IgD-negative memory B cell (primary cell): ENCODE measurements around the gene GMPR2. TPM values are rescaled to one million over a fixed set of nuclear protein-coding genes. Genes with fewer than 3 reads are reported as not detected.

Experiments
- H3K27ac Mint-ChIP-seq, 3 donors: one replicate each; pipeline ENCODE4 v1.8.0; 2020 to 2022; ENCODE audit warnings: mild to moderate bottlenecking in 3 of 3, mixed read lengths in 3 of 3, moderate library complexity in 1 of 3
- H3K27me3 Mint-ChIP-seq: one replicate; pipeline ENCODE4 v1.8.0; 2021; ENCODE audit warnings: mixed read lengths
- H3K36me3 Mint-ChIP-seq: one replicate; pipeline ENCODE4 v1.8.0; 2020; ENCODE audit warnings: mild to moderate bottlenecking, mixed read lengths
- H3K4me1 Mint-ChIP-seq, 3 donors: one replicate each; pipeline ENCODE4 v1.8.0; 2020 to 2022; ENCODE audit warnings: mixed read lengths in 3 of 3, mild to moderate bottlenecking in 1 of 3
- H3K4me3 Mint-ChIP-seq, 4 donors: one replicate each; pipeline ENCODE4 v1.8.0; 2020 to 2022; ENCODE audit warnings: mild to moderate bottlenecking in 4 of 4, mixed read lengths in 4 of 4, moderate library complexity in 3 of 4
- H3K9me3 Mint-ChIP-seq, 3 donors: one replicate each; pipeline ENCODE4 v1.8.0; 2020 to 2021; ENCODE audit warnings: mixed read lengths in 3 of 3, mild to moderate bottlenecking in 1 of 3
- polyA plus RNA-seq: library from polyadenylated mRNA; unstranded; fragments of 300-500 nt; fragmentation: Illumina TruSeq; gene quantifications from one replicate; pipeline ENCODE4 v1.2.3, GENCODE V29; 2021

GMPR2 gene
- polyA plus RNA-seq, 1 donor from 2014 or later = 64.1 TPM

DNA sequence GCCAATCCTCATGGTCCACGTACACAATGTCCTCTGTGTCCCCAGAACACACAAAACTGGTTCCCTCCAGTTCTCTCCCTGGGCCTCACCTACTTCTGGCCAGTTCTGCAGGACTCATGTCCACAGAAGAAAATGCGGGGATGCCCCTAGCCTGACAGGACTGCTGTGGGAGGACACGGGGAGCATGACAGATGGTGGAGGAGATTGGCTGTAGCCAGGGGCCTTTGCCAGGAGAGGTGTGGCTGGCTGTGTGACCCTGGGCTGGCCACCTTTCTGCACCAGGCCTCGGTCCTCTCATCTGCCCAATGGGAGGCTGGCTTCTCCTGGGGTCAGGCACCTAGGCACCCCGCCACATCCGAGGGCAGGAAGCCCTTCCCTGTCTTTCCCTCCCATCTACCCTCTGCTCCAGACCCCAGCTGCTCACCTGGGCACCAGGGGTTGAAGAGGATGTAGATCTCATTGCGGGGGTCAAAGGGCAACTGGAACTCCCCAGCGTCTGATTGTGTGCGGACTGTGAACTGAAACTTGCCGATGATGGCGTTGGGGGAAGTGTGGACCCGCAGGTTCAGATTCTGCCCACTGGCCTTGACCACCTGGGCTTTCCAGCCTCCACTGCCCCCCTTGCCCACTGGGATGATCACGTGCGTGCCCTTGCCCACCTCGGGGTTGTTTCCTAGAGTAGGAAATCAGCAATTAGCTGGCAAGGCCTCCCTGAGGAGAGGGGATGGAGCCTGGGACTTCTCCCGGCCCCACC, 27.5 kb downstream of the GMPR2 start:
- H3K4me3 Mint-ChIP-seq = no peak overlapping the region
- no peak overlapping the region for H3K27ac Mint-ChIP-seq
- H3K4me1 Mint-ChIP-seq = peaks cover 0 to 2% (median 0%) of the 10 kb centered on the region in 3 donors
- no peaks in the 10 kb centered on the region for H3K9me3 Mint-ChIP-seq
- H3K27me3 Mint-ChIP-seq = no peaks in the 10 kb centered on the region
- H3K36me3 Mint-ChIP-seq = peaks cover 3% of the 10 kb centered on the region

GRCh38 chr14:24260780-24261157, 28.0 kb downstream of the GMPR2 start:
- H3K27ac Mint-ChIP-seq = no peak overlapping the region
- peaks cover 0 to 2% (median 0%) of the 10 kb centered on the region in 3 donors for H3K4me1 Mint-ChIP-seq
- H3K27me3 Mint-ChIP-seq = no peaks in the 10 kb centered on the region
- H3K9me3 Mint-ChIP-seq = no peaks in the 10 kb centered on the region
- peaks cover 3% of the 10 kb centered on the region for H3K36me3 Mint-ChIP-seq
- no peak overlapping the region for H3K4me3 Mint-ChIP-seq

GRCh38 chr14:24261256-24261968, 28.7 kb downstream of the GMPR2 start:
- H3K9me3 Mint-ChIP-seq = no peaks in the 10 kb centered on the region
- no peak overlapping the region for H3K27ac Mint-ChIP-seq
- H3K36me3 Mint-ChIP-seq = peaks cover 5% of the 10 kb centered on the region
- no peak overlapping the region for H3K4me3 Mint-ChIP-seq
- no peaks in the 10 kb centered on the region for H3K27me3 Mint-ChIP-seq
- H3K4me1 Mint-ChIP-seq = peaks cover 0 to 2% (median 0%) of the 10 kb centered on the region in 3 donors

DNA sequence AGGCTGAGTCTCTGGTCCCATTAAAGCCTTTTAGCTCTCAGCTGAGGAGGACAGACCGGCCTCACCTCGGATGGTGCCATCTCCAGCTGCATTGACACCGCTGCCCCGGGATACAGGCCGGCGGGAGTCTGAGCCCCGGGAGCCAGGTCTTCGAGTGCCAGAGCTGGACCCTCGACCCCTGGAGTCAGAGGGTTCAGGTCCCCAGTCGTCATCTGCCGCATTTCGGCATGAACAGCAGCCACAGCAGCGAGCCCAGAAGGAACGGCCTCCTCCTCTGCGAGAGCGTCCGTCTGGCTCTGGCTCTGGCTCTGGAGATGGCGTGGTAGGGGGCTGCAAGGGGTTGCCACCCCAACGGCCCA, 29.2 kb downstream of the GMPR2 start:
- Mint-ChIP-seq H3K27me3 (no peaks in the 10 kb centered on the region), H3K4me3 (no peak overlapping the region), H3K4me1 (peaks cover 0 to 4% (median 0%) of the 10 kb centered on the region in 3 donors), H3K36me3 (peaks cover 10% of the 10 kb centered on the region), H3K9me3 (no peaks in the 10 kb centered on the region), H3K27ac (no peak overlapping the region)

DNA sequence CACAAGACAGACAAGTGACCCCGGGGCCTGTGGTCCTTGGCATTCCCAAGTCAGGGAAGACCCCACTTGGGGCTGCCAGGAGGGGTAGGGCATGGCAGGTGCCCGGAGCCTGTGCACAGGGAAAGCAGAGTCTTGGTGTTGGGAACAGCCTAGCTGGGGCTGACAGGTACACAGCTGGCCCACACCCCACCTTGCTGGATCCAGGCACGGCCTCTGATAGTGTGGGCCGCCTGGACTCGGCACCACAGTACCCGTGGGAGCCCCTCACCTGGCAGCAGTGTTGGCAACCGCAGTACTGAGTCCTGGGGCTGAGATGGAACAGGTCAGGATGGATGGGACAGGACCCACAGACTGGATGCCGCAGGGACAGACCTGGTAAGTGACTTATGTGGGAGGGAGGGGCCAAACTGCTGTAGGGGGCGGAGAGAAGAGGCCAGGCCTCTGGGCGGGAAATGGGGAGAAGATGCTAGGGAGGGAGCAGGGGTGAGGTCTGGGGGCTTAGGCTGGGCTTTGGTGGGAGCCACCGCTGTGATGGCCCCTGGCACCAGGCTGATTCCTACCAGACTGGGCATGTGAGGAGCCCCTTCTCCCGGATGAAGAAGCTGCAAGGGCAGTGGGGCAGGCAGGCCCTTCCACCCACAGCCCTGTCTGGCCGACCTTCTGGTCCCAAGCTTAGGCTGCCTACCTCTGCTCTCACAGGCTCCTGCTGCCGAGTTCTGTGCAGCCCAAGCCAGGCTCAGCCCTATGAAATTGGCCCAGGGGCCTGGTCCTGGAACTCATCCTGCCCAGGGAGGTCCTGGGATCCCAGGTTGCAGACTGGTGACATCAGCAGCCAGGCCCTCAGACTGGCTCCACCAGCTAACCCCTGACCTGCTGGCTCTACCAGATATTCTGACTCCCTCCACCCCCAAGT, 30.3 kb downstream of the GMPR2 start, which contains the start of gene TGM1:
TSS of gene TGM1 (minus strand) at position 357 of the 913 bp plus-strand sequence. CDS start 825 bp downstream, outside the sequence.
- Mint-ChIP-seq H3K27ac (peak within 1 kb of the TSS in 1 of 3 donors; percentile 43), H3K4me1 (peaks cover 0 to 4% (median 2%) of the 10 kb centered on the region in 3 donors), H3K27me3 (no peaks in the 10 kb centered on the region), H3K4me3 (no peak within 1 kb of the TSS), H3K9me3 (no peaks in the 10 kb centered on the region), H3K36me3 (peaks cover 10% of the 10 kb centered on the region)

DNA sequence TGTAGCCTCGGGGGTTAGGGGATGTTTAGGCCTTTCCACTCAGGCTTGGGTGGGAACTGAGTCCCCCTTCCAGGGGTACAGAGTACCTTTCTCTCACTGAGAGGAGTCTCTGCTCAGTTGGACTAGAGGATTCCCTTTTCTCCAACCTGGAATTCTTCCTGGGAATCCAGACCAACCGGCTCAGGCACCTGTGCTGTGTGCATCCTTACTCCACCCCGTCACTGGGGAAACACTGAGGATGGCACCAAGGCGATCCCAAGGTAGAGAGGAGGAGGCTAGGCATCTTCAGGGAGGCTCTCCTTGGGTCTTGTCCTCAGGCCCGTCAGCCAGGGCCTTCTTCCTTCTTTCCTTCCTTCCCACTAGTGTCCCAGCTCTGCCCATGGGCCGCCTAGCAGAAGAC, 31.1 kb downstream of the GMPR2 start:
- peaks cover 10% of the 10 kb centered on the region for H3K36me3 Mint-ChIP-seq
- no peaks in the 10 kb centered on the region for H3K27me3 Mint-ChIP-seq
- H3K27ac Mint-ChIP-seq = peak overlapping the region in 1 of 3 donors; percentile 43
- peaks cover 0 to 3% (median 2%) of the 10 kb centered on the region in 3 donors for H3K4me1 Mint-ChIP-seq
- H3K9me3 Mint-ChIP-seq = no peaks in the 10 kb centered on the region
- no peak overlapping the region for H3K4me3 Mint-ChIP-seq

- H3K27me3 Mint-ChIP-seq = no peaks in the 10 kb centered on the region
- no peak overlapping the region for H3K27ac Mint-ChIP-seq
- H3K36me3 Mint-ChIP-seq = peaks cover 10% of the 10 kb centered on the region
- H3K9me3 Mint-ChIP-seq = no peaks in the 10 kb centered on the region
- peaks cover 0 to 3% (median 2%) of the 10 kb centered on the region in 3 donors for H3K4me1 Mint-ChIP-seq
- H3K4me3 Mint-ChIP-seq = no peak overlapping the region
Measured at GRCh38 chr14:24264298-24264697, 31.6 kb downstream of the GMPR2 start.

DNA sequence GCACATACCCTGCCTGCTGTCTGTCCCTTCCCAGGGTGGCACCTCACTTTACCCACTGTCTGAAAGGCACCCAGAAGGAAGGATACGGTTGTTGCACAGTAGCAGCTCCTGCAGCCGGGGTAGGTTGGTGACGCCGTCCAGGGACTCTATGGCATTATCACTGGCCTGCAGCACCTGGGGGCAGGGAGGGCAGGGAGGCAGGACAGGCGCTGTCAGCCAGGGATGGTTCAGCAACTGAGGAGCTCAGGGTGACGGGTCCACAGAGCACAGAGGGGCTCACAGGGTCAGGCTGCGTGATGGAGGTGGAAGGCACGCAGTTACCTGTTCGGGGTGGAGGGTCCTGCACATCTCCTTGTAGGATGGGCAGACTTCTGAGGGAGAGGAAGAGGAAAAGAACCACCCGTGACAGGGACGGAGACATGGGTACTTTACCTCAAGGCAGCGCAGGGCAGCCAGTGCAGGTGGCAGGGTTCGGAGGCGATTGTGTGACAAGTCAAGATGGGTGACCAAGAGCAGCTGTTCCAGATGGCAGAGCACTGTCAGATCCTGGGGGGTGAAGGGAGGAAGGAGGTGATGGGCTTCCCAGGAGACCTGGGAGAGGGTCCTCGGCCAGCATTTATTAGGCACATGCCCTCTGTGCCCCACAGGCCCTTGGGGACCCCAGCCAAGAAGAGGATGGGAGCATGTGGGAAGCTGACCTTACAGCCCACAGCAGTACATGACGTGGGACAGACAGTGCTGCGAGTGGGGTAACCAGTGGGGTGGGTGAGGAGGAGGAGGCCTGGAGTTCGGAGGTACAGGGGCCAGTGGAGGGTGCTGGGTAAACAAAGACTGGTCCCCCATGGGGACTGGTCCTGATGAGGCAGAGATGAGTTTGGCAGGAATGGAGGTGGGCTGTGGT, 33.9 kb downstream of the GMPR2 start:
- no peaks in the 10 kb centered on the region for H3K27me3 Mint-ChIP-seq
- H3K4me3 Mint-ChIP-seq = peak overlapping the region in 1 of 4 donors; percentile 22
- H3K4me1 Mint-ChIP-seq = peaks cover 5 to 8% (median 6%) of the 10 kb centered on the region in 3 donors
- peaks cover 10% of the 10 kb centered on the region for H3K36me3 Mint-ChIP-seq
- H3K9me3 Mint-ChIP-seq = no peaks in the 10 kb centered on the region
- no peak overlapping the region for H3K27ac Mint-ChIP-seq

DNA sequence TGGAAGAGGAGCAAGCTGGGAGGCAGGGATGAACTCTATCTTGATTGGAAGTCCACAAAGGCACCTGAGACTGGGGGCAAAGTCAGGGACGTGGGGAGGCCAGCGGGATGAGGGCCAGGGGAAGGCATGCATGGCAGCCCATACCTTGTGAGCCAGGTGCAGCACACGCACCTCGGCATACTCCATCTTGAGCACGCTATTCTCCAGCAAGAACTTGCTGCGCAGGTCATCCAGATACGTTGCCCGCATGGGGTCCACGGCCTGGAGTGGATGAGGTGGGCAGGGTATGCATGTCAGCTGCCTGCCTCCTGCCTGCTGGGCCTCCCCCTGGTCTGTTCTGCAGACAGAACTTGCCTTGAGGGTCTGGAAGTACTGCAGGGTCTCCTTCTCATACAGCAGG, 34.8 kb downstream of the GMPR2 start:
- H3K27ac Mint-ChIP-seq = no peak overlapping the region

GRCh38 chr14:24268225-24268624, 35.5 kb downstream of the GMPR2 start:
- Mint-ChIP-seq H3K4me3 (peak overlapping the region in 1 of 4 donors; percentile 8), H3K9me3 (no peaks in the 10 kb centered on the region), H3K27ac (no peak overlapping the region), H3K36me3 (peaks cover 7% of the 10 kb centered on the region), H3K27me3 (no peaks in the 10 kb centered on the region), H3K4me1 (peaks cover 11 to 21% (median 20%) of the 10 kb centered on the region in 3 donors)

More for the DNA sequence above, 34.8 kb downstream of the GMPR2 start:
- no peaks in the 10 kb centered on the region for H3K9me3 Mint-ChIP-seq
- peaks cover 9% of the 10 kb centered on the region for H3K36me3 Mint-ChIP-seq
- H3K27me3 Mint-ChIP-seq = no peaks in the 10 kb centered on the region
- H3K4me3 Mint-ChIP-seq = peak overlapping the region in 1 of 4 donors; percentile 22
- peaks cover 11 to 16% (median 16%) of the 10 kb centered on the region in 3 donors for H3K4me1 Mint-ChIP-seq

- Mint-ChIP-seq H3K4me3 (peak overlapping the region in 1 of 4 donors; percentile 96), H3K27me3 (no peaks in the 10 kb centered on the region), H3K27ac (peak overlapping the region in 1 of 3 donors; percentile 30), H3K36me3 (peaks cover 7% of the 10 kb centered on the region), H3K4me1 (peaks cover 19 to 31% (median 30%) of the 10 kb centered on the region in 3 donors), H3K9me3 (no peaks in the 10 kb centered on the region)
Measured at GRCh38 chr14:24269368-24269767, 36.6 kb downstream of the GMPR2 start.

DNA sequence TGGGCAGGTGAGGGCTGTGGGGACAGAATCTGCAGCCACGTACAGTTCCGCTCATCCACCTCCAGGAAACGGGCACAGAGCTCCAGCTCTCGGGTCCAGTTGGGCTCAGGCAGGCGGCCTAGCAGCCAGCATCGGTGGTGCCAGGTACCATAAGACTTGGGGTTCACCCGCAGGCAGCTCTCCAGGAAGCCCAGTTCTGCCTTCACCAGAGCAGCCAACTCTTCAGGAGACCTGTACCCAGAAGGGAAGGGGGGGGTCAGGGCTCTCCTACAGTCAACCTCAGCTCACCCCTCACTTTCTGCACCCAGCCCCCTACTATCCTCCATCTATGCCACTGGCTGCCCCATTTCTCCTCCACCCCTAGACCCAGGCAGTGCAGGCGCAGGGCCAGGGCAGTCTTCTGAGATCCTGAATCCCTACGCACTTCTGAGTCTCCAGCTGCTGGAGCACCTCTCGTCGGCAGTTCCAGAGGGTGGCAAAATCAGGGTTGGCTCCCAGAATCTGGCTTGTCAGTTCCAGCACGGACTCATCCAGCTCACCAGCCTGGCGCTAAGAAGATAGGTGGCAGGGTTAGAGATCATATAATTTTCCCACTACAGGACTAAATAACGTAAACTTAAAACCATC, 37.3 kb downstream of the GMPR2 start:
- H3K4me1 Mint-ChIP-seq = peaks cover 20 to 32% (median 31%) of the 10 kb centered on the region in 3 donors
- peaks cover 7% of the 10 kb centered on the region for H3K36me3 Mint-ChIP-seq
- H3K27me3 Mint-ChIP-seq = no peaks in the 10 kb centered on the region
- no peaks in the 10 kb centered on the region for H3K9me3 Mint-ChIP-seq
- peak overlapping the region; percentile 63 to 99 (median 96) for H3K27ac Mint-ChIP-seq
- H3K4me3 Mint-ChIP-seq = peak overlapping the region; percentile 30 to 96 (median 78)

DNA sequence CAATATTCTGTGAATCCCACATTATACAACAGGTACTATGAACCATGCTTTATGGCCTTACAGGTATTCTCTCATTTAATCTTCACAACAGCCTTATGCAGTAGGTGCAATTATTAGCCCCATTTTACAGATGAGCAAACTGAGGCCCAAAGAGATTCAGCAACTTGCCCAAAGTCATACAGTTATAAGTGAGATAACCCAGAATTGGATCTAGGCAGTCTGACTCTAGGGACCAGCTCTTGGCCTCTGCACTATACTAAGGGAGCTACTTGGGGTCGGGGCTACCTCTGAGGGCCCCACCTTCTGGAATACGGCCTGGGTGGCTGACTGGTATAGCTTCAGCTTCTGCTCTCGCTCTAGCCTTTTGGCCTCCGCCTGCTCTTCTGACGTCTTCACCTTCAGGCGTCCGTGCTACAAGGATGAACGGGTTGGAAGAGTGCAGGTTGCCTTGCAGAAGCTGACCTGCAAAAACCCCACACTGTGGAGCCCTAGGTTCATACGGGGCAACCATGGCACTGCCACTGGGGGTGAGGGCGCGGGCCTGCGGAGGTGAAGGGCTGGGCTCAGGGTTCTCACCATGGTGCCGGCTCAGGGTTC, 37.9 kb downstream of the GMPR2 start:
- Mint-ChIP-seq H3K4me3 (peak overlapping the region; percentile 89 to 96 (median 96)), H3K36me3 (peaks cover 7% of the 10 kb centered on the region)

More for the DNA sequence above, 37.9 kb downstream of the GMPR2 start:
- Mint-ChIP-seq H3K27ac (peak overlapping the region; percentile 63 to 99 (median 96)), H3K4me1 (peaks cover 22 to 37% (median 31%) of the 10 kb centered on the region in 3 donors), H3K9me3 (no peaks in the 10 kb centered on the region), H3K27me3 (no peaks in the 10 kb centered on the region)
